ENCODE results near the gene SCARF2. TPM values are rescaled to one million over a fixed set of nuclear protein-coding genes. Genes with fewer than 3 reads are reported as not detected.

Gene SCARF2
- total RNA-seq, 4 donors from 2014 or later = 1.1 to 6.9 (median 2.4) TPM

DNA sequence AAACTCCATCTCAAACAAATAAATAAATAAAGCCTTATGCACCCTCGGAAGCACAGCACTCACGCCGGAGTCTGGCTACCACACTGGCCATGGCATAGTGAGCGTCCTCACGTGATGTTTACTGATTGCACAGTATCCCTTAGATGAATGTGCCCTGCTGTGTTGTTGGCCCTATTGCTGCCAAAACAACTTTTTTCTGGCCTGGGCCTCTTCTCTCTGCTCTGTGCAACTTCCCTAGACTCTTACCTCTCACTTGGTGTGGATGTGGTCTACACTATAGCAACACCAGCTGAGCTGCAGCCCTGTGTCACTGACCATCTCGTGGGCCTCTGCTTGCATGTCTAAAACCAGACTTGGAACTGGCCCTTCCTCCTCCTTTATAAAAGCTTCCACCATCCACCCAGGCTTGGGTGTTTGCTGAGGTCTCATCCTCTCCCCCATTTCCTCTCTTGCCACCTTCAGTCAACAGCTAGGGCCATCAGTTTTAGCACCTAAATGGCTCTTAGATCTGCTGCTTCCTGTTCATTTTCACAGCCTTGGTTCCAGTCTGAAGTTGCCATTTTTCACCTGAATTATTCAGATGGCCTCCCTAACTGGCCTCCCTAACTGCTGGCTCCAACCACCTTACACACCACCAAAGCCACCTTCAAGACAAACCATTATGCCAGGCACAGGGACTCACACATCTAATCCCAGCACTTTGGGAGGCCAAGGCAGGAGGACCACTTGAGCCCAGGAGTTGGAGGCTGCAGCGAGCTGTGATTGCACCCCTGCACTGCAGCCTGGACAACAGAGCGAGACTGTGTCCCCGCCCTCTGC, 34.5 kb downstream of the SCARF2 start:
- DNase-seq = no peak
- intact Hi-C loops (cut with DNase I) = no loop called here

DNA sequence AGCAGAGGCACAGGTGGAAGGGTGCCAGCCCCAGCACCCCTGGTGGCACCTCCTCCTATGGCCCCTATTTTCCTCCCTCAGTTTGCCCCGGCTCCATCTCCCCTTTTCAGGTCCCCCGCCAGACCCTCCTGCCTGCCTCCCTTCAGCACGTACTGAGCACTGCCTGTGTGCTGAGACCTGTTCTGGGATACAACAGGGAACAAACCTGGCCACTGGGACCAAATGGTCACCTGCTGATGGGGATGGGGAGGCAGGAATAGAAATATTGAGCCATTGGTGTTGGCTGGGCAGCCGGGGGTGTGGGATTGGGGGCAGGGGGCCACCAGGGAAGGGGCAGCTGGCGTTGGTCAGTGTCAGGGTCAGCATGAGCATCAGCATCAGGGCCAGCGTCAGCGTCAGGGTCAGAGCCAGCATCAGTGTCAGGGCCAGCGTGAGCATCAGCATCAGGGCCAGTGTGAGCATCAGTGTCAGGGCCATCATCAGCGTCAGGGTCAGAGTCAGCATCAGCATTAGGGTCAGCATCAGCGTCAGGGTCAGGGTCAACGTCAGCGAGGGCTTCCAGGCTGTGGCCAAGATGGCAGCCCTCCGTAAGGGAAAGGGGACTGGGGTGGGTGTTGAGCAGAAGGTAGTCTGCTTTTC, 36.1 kb downstream of the SCARF2 start:
- Histone ChIP-seq H3K9me3 (no peaks in the 10 kb centered on the region), H3K4me3 (no peak overlapping the region), H3K36me3 (peaks cover 0 to 62% (median 11%) of the 10 kb centered on the region in 3 donors), H3K27ac (no peak overlapping the region), H3K4me1 (peaks cover 0 to 3% (median 0%) of the 10 kb centered on the region in 3 donors), H3K27me3 (no peaks in the 10 kb centered on the region)
- 94 to 95% methylated on average over 5 to 10 of the region's 13 CpGs for WGBS, 2 donors
- TF ChIP-seq, protein P1, sequence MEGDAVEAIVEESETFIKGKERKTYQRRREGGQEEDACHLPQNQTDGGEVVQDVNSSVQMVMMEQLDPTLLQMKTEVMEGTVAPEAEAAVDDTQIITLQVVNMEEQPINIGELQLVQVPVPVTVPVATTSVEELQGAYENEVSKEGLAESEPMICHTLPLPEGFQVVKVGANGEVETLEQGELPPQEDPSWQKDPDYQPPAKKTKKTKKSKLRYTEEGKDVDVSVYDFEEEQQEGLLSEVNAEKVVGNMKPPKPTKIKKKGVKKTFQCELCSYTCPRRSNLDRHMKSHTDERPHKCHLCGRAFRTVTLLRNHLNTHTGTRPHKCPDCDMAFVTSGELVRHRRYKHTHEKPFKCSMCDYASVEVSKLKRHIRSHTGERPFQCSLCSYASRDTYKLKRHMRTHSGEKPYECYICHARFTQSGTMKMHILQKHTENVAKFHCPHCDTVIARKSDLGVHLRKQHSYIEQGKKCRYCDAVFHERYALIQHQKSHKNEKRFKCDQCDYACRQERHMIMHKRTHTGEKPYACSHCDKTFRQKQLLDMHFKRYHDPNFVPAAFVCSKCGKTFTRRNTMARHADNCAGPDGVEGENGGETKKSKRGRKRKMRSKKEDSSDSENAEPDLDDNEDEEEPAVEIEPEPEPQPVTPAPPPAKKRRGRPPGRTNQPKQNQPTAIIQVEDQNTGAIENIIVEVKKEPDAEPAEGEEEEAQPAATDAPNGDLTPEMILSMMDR (IDR thresholded peaks at IDR 0.05) = no peak
- TF ChIP-seq POLR2A (IDR thresholded peaks at IDR 0.05) = no peak
- DNase-seq = no peak
- intact Hi-C loops (cut with DNase I) = no loop called here

More for the DNA sequence above, 34.5 kb downstream of the SCARF2 start:
- no peaks in the 10 kb centered on the region for H3K9me3 ChIP-seq
- no peaks in the 10 kb centered on the region for H3K27me3 ChIP-seq
- TF ChIP-seq, protein P1 (IDR thresholded peaks at IDR 0.05) = no peak
- TF ChIP-seq POLR2A (IDR thresholded peaks at IDR 0.05) = no peak
- 93 to 99% methylated on average over 8 to 9 of the region's 9 CpGs for WGBS, 2 donors
- no peaks in the 10 kb centered on the region for H3K4me1 ChIP-seq
- H3K36me3 ChIP-seq = peaks cover 0 to 76% (median 17%) of the 10 kb centered on the region in 3 donors
- no peak overlapping the region for H3K4me3 ChIP-seq
- no peak overlapping the region for H3K27ac ChIP-seq

DNA sequence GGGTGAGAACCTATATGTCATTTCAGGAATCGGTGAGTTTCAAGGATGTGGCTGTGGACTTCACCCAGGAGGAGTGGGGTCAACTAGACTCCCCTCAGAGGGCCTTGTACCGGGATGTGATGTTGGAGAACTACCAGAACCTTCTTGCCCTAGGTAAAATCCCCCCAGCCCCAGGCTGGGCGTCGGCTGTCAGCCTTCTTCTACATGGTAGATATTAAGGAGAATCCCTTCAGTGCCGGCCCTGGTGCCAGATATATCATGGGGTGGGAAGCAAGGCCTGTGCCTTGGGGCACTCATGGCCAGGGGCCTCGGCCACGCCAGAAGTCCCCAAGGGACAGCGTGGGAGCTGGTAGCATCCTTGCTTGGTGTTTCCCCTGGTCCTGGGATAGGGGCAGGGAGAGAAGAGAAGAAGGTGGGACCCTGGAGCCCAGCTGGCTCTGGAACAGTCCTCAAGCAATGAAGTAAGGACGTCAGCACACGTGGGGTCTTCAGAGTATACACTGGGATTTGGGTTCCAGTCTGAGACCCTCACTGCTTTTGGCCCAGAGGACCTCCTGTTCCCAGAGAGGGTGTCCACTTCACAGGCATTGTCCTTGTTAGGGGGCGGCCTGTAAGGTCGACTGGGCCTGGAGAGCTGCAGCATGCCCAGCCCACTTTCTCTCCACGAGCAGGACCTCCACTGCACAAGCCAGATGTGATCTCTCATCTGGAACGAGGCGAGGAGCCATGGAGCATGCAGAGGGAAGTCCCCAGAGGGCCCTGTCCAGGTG, 36.8 kb downstream of the SCARF2 start:
- Histone ChIP-seq H3K4me1 (peaks cover 0 to 10% (median 0%) of the 10 kb centered on the region in 3 donors), H3K27ac (no peak overlapping the region), H3K27me3 (no peaks in the 10 kb centered on the region), H3K36me3 (peaks cover 0 to 55% (median 4%) of the 10 kb centered on the region in 3 donors), H3K4me3 (no peak overlapping the region), H3K9me3 (no peaks in the 10 kb centered on the region)
- TF ChIP-seq POLR2A (IDR thresholded peaks at IDR 0.05) = no peak
- TF ChIP-seq, protein P1 (IDR thresholded peaks at IDR 0.05) = no peak
- WGBS, 2 donors = 86 to 93% methylated on average over 4 to 6 of the region's 15 CpGs
- intact Hi-C loops (cut with DNase I) = no loop called here
- no peak for DNase-seq

DNA sequence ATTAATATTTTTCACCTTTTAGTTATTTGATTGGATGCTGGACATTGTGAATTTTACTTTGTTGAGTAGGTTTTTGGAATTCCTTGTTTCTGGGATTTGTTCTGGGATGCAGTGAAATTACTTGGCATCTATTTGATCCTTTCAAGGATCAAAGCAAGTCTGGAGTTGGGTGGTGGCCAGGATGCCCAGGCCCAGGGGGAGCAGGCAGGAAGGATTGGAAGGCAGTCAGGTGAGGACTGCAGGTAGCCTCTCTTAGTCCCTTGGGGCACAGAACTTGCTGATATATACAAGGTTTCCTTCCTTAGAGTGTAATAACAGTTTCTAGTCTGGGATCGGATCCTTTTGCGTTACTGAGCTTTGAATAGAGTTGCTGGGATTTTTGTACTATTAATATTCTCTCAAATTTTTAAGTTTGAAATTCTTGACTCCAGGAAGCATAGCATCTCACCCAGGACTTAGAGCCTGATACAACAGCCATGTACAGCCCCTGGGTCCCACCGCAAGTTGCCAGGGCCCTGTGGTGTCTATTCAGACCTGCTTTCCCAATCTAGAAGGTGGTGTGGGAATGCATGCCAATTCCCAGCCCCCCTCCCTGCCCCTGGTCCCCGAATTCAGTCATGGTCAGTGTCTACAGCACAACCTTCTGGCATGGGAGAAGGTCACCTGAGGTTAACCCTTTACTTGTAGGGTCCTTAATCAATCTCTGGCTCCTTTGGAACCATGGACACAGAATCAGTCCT, 37.6 kb downstream of the SCARF2 start:
- 63 to 93% methylated on average over 2 to 4 of the region's 4 CpGs for WGBS, 2 donors
- intact Hi-C loops (cut with DNase I) = no loop called here
- Histone ChIP-seq H3K9me3 (no peaks in the 10 kb centered on the region), H3K4me1 (peaks cover 0 to 18% (median 3%) of the 10 kb centered on the region in 3 donors), H3K4me3 (no peak overlapping the region), H3K27ac (no peak overlapping the region), H3K27me3 (no peaks in the 10 kb centered on the region), H3K36me3 (peaks cover 0 to 47% (median 0%) of the 10 kb centered on the region in 3 donors)
- TF ChIP-seq, protein P1 (IDR thresholded peaks at IDR 0.05) = no peak
- no peak for TF ChIP-seq POLR2A (IDR thresholded peaks at IDR 0.05)
- DNase-seq = no peak

Data from esophagus squamous epithelium (tissue), 5 donors.